Measurements from ENCODE around the gene DDX47.

DNA sequence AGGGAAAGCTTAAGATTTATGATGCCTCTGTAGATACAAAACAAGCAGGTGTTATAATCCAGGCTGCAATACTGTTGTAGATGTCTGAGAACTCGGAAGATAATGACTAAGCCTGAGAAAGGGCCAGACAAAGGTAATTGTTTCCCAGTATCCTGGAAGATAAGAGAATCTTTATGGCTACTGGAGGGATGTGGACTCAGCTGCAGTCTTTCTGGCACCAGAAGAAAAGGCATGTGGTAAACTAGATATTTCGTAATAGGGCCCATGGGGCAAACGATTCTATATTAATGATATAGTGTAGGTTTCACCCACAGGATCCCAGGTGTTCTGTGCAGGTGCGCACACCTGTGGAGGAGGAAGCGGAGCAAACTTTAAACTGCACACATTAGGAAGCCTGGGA is 36.9 kb upstream of the DDX47 start:
- TF ChIP-seq, protein P1, sequence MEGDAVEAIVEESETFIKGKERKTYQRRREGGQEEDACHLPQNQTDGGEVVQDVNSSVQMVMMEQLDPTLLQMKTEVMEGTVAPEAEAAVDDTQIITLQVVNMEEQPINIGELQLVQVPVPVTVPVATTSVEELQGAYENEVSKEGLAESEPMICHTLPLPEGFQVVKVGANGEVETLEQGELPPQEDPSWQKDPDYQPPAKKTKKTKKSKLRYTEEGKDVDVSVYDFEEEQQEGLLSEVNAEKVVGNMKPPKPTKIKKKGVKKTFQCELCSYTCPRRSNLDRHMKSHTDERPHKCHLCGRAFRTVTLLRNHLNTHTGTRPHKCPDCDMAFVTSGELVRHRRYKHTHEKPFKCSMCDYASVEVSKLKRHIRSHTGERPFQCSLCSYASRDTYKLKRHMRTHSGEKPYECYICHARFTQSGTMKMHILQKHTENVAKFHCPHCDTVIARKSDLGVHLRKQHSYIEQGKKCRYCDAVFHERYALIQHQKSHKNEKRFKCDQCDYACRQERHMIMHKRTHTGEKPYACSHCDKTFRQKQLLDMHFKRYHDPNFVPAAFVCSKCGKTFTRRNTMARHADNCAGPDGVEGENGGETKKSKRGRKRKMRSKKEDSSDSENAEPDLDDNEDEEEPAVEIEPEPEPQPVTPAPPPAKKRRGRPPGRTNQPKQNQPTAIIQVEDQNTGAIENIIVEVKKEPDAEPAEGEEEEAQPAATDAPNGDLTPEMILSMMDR (IDR thresholded peaks at IDR 0.05; ENCODE audit: low read depth, low read length), result no peak
- no peak for TF ChIP-seq EZH2phosphoT487 (IDR thresholded peaks at IDR 0.05; ENCODE audit: low read depth)

Measured in OCI-LY3 (cell line).